Lower lobe of right lung (tissue), 2 donors: ENCODE measurements around the gene MEIKIN. TPM values are rescaled to one million over a fixed set of nuclear protein-coding genes. Genes with fewer than 3 reads are reported as not detected.

Experiments
- ATAC-seq, 2 donors: fragments of 200-7000 bp; cut with Tn5 transposase; one replicate each; pipeline ENCODE4 v1.9.1; 2020 to 2022; ENCODE audit warnings: mild to moderate bottlenecking in 2 of 2, moderate library complexity in 2 of 2
- DNase-seq: peaks from one replicate; pipeline ENCODE4 v3.0.0-alpha.2; 2020
- H3K27ac ChIP-seq: fragments of 200-600 bp; one replicate; pipeline ENCODE4 v1.8.0; 2022
- H3K27me3 ChIP-seq: fragments of 200-600 bp; one replicate; pipeline ENCODE4 v1.8.0; 2022; ENCODE audit warnings: low read depth
- H3K36me3 ChIP-seq: fragments of 200-600 bp; one replicate; pipeline ENCODE4 v1.8.0; 2022; ENCODE audit warnings: mild to moderate bottlenecking
- H3K4me1 ChIP-seq: fragments of 200-600 bp; one replicate; pipeline ENCODE4 v1.8.0; 2022
- H3K4me3 ChIP-seq: fragments of 200-600 bp; one replicate; pipeline ENCODE4 v1.8.0; 2022; ENCODE audit warnings: mild to moderate bottlenecking
- H3K9me3 ChIP-seq: fragments of 200-600 bp; one replicate; pipeline ENCODE4 v1.8.0; 2022
- CTCF ChIP-seq: fragments of 200-600 bp; IDR thresholded peaks from one replicate; pipeline ENCODE4 v1.8.0; 2022; ENCODE audit warnings: antibody characterized with exemption, mild to moderate bottlenecking
- intact Hi-C: fragments of 100-400 bp; cut with DNase I; formaldehyde crosslinking; loops from one replicate; pipeline ENCODE4 v1.11.0; 2022
- total RNA-seq: library from RNA; stranded (reverse); fragmentation: NEBNext Ultra II Directional; extraction: Animal tissue kit (Norgen Biotek cat#: 25700); gene quantifications from one replicate; pipeline ENCODE4 v1.2.1, GENCODE V29; 2021
- donor health status: DM: no; HTN: yes; CAD: no; lungs with severe emphysema.

MEIKIN gene
- total RNA-seq, 1 donor from 2014 or later: not detected

GRCh38 chr5:131818001-131818724, 127.3 kb downstream of the MEIKIN start:
- Histone ChIP-seq H3K4me1 (no peaks in the 10 kb centered on the region), H3K27me3 (no peaks in the 10 kb centered on the region), H3K36me3 (no peaks in the 10 kb centered on the region), H3K9me3 (no peaks in the 10 kb centered on the region), H3K27ac (no peak overlapping the region), H3K4me3 (no peak overlapping the region)
- no peak for TF ChIP-seq CTCF
- intact Hi-C loops: no loop called here
- no peak for ATAC-seq
- DNase-seq: no peak

- ATAC-seq: no peak
- Histone ChIP-seq H3K27ac (no peak overlapping the region), H3K27me3 (no peaks in the 10 kb centered on the region), H3K9me3 (no peaks in the 10 kb centered on the region), H3K36me3 (no peaks in the 10 kb centered on the region), H3K4me3 (no peak overlapping the region), H3K4me1 (no peaks in the 10 kb centered on the region)
- no peak for DNase-seq
- intact Hi-C loops: no loop called here
- no peak for TF ChIP-seq CTCF
Observed at GRCh38 chr5:131814990-131815389, 130.5 kb downstream of the MEIKIN start.

GRCh38 chr5:131812371-131813160, 132.9 kb downstream of the MEIKIN start:
- H3K9me3 ChIP-seq: no peaks in the 10 kb centered on the region
- no peak for DNase-seq
- no peak overlapping the region for H3K27ac ChIP-seq
- H3K36me3 ChIP-seq: no peaks in the 10 kb centered on the region
- TF ChIP-seq CTCF: no peak
- no peak overlapping the region for H3K4me3 ChIP-seq
- intact Hi-C loops: no loop called here
- ATAC-seq: no peak
- H3K27me3 ChIP-seq: no peaks in the 10 kb centered on the region
- no peaks in the 10 kb centered on the region for H3K4me1 ChIP-seq

- no peak overlapping the region for H3K4me3 ChIP-seq
- no peak overlapping the region for H3K27ac ChIP-seq
- intact Hi-C loops: no loop called here
- no peaks in the 10 kb centered on the region for H3K4me1 ChIP-seq
- ATAC-seq: no peak
- TF ChIP-seq CTCF: no peak
- H3K27me3 ChIP-seq: no peaks in the 10 kb centered on the region
- no peaks in the 10 kb centered on the region for H3K9me3 ChIP-seq
- no peak for DNase-seq
- H3K36me3 ChIP-seq: no peaks in the 10 kb centered on the region
Observed at GRCh38 chr5:131810510-131811249, 134.8 kb downstream of the MEIKIN start.

- H3K4me3 ChIP-seq: peak within 1 kb of the TSS; percentile 92
- ATAC-seq: peak; percentile 99
- no peaks in the 10 kb centered on the region for H3K9me3 ChIP-seq
Observed at GRCh38 chr5:131796793-131797693, 148.4 kb downstream of the MEIKIN start, which contains the start of gene FNIP1. TSS of gene FNIP1 (minus strand) at chr5:131797017. CDS start at chr5:131796921, 96 bp downstream.

More at GRCh38 chr5:131796793-131797693, 148.4 kb downstream of the MEIKIN start, which contains the start of gene FNIP1:
- no peaks in the 10 kb centered on the region for H3K27me3 ChIP-seq
- no peaks in the 10 kb centered on the region for H3K36me3 ChIP-seq
- peaks cover 35% of the 10 kb centered on the region for H3K4me1 ChIP-seq
- no peak for TF ChIP-seq CTCF
- DNase-seq: peak; percentile 100
- intact Hi-C loops: no loop called here
- H3K27ac ChIP-seq: peak within 1 kb of the TSS; percentile 99
